ENCODE data around the gene FCAMR.

Gene FCAMR

DNA sequence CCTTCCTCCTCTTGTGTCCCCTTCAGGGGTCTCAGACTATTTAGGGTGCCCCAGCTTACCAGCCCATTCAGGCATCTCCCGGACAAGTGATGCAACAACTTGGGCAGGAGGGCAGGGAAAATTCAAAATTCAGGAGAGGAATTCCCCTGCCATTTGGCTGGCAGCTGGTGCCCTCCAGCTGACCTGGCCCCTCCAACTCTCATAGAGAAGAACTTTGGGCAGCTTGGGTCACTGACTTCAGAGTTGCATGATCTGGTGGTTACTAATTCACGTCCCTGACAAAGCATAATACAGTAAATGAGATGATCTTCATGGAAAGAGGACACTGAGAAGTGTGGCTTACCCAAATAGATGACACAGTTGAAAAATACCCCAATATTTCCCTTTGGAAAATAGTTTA is at the start of gene FCAMR:
Gene FCAMR, minus strand, starts transcription at position 15 of the 400 bp plus-strand sequence. CDS start 335 bp downstream, outside the sequence.
- DNase-seq: no peak

GRCh38 chr1:207019661-207020060 is 49.4 kb upstream of the FCAMR start:
- DNase-seq: no peak

DNA sequence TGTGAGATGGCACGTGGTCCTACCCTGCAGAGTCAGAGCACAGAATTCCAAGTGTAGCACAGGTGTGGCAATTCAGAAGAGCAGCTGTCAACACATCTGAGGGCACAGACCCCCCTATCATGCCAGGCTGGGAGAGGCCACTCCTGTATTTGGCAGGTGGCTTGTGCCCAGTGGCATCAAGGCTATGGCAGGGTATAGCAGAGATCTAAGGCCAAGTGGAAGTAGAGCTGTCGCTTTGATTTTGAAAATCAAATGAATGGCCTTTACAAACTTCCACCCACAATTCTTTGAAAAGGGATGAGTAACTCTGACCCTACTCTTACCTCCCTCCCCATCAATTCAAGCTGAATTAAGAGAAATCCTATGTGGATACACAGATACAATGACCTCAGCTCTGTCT is 48.9 kb upstream of the FCAMR start:
- no peak for DNase-seq

GRCh38 chr1:207018707-207019106 is 48.4 kb upstream of the FCAMR start:
- no peak for DNase-seq

- no peak for DNase-seq
Measured at GRCh38 chr1:207017615-207018559, 47.6 kb upstream of the FCAMR start.

- DNase-seq: no peak
Measured at GRCh38 chr1:207015791-207016190, 45.5 kb upstream of the FCAMR start.

- no peak for DNase-seq
Measured at GRCh38 chr1:207014728-207015127, 44.5 kb upstream of the FCAMR start.

DNA sequence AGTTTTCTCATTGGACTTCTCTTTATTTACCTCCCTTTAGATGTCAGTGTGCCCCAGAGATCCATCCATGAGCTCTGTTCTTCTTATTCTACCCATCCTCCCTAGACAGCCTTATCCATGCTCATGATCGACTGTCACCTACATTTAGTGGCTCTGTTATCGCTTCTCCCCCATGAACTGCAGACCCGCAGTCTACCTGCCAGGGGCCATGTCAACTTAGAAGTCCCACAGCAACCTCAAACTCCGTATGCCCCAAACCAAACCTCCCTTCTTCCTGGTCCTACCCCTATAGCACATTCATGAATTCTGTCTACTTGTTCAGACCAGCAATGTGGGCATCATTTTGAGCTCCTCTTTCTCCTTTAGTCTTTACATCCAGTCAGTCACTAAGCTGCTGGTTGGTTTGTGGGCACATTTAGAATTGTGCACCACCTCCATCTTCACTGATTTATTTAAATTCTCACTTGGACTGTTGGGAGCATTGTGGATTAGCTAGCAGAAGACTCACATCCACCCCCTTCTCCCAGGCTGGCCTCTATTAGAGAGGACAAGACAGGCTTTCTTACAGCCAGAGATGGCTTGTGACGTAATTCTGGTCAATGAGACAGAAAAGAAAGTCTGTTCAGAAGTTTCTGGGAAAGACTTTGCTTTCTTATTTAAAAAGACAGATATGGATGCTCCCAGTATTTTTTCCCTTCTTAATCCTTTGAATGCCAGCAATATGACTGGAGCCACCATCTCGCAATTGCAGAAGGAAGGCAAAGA is 43.2 kb upstream of the FCAMR start:
- DNase-seq: no peak

DNA sequence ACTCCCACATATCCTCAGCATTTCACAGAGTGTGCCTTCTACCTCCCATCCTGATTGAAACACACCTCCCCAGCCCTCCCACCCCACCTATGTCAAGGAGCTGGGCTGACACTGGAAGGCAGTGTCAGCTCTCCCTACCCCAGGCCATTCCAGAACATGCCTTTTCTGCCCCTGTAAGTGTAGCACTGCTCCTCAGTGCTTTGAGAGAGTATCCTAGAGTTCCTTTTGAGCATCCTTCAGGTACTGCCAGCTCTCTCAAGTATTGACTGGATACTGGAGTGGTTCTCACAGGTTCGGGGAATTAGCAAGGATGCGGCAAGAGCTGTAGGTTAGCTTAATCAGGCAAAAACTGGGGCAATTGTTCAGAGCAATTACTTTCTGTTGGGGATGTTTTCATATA is 40.5 kb upstream of the FCAMR start:
- DNase-seq: no peak

DNA sequence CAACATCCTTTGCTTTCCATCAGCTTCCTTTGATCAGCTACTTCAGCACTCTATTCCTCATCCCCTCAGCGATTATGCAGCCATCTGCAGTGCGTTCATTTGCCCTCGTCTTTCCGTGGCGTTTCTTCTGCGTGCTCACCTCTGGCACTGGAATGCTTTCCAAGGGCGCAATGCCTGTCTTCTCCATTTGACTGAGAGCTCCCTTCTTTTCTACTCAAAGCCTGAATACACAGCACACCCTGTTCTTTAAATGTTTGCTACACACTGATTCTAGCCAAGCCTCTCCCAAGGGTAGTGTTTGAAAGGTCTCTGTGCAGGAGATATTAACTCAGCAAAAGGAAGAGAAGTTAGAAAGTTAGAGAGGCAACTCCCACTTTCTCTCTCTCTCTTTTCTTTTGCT is 39.7 kb upstream of the FCAMR start:
- DNase-seq: no peak

DNA sequence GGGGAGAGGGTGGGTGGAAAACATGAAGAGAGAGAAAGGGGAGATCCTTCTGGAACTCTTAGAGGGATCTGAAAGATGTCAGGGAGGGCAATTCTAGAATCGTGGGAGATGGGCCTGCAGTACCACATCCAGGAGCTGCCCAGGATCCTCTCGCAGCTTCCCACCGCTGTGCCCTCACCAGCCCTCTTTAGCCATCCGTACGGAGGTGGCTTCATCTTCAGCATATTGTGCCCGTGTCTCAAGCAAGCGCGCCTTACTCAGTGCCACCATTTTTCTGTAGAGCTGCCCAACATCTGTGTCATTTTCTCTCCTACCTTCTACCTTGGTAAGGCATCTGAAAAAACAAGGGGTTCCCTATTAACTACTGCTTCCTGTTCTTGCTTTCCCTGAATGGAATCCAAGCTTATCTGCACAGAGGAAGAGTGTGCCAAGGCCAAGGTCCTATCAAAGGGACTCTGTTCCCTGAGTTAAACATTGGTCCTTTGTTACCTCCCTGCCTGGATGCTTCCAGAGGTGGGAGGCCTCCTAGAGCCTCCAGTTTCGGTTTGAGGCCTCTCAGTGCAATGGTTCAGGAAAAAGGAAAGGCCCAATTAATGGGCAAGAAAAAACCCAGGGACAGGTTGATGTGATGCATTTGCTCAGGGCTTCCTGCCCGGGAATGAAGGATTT is 39.1 kb upstream of the FCAMR start:
- no peak for DNase-seq

DNA sequence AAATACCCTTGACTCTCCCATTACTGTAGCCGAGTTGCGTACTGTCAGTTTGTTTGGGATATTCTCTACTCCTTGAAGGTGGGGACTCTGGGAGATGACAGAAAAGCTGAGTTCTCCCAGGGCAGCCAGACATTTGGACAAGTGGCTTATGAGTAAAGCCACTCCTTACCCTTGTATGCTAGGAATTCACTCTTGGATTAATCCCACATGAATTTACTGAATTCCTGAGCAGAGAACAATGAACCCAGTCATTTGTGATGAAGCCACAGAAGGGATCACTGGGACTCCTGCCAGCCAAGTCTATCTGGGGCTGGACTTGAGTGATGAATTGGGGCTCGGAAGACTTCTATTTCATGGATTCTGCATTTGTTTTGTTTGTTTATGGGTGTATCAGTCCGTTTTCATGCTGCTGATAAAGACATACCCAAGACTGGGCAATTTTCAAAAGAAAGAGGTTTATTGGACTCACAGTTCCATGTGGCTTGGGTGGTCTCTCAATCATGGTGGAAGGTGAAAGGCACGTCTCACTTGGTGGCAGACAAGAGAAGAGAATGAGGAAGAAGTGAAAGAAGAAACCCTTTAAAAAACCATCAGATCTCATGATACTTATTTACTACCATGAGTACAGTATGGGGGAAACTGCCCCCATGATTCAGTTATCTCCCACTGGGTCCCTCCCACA is 37.2 kb upstream of the FCAMR start:
- no peak for DNase-seq

- DNase-seq: no peak
Measured at GRCh38 chr1:207006914-207007313, 36.7 kb upstream of the FCAMR start.

- DNase-seq: no peak
Measured at GRCh38 chr1:207006083-207006482, 35.8 kb upstream of the FCAMR start.

DNA sequence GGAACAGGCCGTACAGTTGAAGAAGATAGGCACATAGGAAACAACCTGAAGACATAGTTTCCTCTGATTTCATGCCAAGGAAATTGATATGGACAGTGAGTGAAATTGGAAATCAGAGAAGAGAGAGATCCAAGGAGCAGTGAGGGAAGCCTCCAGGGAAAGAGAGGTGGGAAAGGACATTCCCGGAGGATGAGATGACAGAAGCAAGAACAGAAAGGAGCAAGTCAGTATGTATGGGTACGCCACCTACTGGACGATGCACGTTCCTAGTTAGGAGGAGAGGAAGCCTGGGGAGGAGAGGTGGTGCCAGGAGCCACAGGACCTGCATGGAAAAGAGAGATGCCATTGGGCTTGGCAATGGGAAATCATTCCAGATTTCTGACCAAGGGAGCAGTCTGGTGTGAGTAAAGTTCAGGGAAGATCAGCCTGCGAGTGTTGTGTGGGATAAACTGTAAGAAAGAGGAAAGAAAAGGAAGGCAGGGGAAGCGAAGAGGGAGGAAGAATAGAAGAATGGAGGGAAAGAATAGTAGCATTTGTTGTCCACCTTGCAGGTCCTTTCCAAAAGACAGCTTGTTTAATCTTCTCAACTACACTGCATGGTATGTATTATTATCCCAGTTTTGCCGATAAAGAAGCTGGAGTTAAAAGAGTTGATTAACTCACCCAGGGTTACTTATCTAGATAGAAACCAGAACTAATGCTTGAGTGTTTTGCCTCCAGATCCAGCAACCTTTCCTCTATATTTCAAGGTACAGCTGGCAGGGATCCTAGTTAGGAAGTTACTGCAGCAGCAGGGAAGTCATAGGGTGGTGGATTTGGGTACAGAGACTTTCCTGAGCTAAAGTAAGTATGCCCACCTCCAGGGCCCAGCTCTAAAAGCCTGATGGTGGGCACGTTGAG is 34.9 kb upstream of the FCAMR start:
- peak; percentile 14 to 43 for DNase-seq

DNA sequence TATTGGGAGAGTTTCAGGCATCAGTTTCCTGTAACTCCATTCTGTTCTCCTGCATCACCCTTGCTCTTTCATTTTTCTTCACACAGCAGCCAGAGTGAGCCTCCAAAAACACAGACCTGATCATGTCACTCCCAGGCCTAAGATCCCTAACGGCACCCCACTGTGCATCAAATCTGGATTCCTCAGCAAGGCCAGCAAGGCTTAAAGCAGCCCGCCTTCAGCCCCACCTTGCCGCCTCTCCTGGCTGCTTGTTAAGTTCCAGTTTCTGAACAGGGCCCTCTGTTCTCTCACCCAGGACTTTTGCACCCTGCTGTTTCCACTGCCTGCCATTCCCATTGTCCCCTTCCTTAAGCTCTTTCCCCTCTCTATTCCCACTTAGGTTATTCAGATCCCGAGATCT is 33.0 kb upstream of the FCAMR start:
- DNase-seq: no peak

- no peak for DNase-seq
Measured at GRCh38 chr1:207002724-207003146, 32.5 kb upstream of the FCAMR start.

DNA sequence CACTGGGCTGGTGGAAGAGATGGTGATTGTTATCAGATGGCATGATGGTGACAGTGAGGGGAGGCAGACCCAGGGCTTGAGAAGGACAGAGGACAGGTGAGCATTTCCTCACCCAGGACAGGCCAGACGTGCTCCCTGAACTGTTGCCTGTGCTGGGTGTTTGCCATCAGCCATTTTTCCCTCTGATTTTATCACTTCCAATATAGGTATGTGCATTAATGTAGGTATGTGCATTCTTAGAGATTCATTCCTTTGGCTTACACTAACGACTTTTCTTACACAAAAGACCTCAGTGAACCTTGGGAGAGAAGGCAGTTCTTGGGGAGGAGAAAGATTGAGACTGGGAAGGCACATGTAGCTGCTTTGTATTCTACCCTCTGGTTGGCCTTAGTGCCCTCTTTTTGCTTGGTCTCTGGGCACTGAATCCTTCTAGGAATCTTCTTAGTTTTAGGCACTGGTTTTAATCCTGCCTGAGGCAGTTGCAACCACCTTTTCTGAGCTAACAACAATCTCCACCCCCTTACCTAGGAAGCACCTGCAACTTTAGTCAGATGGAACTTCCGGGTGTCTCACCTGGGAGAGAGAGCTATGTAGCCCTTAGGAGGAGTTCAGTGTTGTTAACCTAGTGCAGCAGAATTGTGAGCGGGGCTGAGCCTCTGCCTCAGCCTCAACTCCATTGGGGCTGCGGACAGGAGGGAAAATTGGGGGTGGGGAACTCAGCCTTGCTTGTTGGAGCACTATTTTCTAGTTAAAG is 31.4 kb upstream of the FCAMR start:
- no peak for DNase-seq

GRCh38 chr1:207000651-207001291 is 30.5 kb upstream of the FCAMR start:
- DNase-seq: no peak

DNA sequence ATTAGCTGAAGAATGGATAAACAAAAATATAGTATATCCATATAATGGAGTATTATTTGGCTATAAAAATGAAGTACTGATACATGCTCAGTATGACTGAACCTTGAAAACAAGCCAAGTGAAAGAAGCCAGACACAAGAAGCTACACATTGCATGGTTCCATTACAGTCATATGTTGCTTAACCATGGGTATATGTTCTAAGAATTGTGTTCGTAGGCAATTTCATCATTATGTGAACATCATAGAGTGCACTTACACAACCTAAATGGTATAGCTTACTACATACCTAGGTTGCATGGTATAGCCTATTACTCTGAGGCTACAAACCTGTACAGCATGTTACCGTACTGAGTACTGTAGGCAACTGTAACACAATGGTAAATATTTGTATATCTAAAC is 28.6 kb upstream of the FCAMR start:
- DNase-seq: no peak
